GM18909 (cell line): ENCODE data around the gene SDK1.

Experiments used
- ATAC-seq: cut with Tn5 transposase; IDR thresholded peaks from one replicate; pipeline ENCODE4 v1.9.1; 2021; ENCODE audit warnings: mild to moderate bottlenecking; ENCODE audit not compliant: unreplicated experiment, poor library complexity

The SDK1 gene

GRCh38 chr7:3895341-3896116, 594.5 kb downstream of the SDK1 start:
- ATAC-seq: no peak

- no peak for ATAC-seq
Measured at GRCh38 chr7:3896169-3896765, 595.2 kb downstream of the SDK1 start.

- ATAC-seq: no peak
Measured at GRCh38 chr7:3897430-3898372, 596.6 kb downstream of the SDK1 start.

- no peak for ATAC-seq
Measured at GRCh38 chr7:3899559-3899991, 598.5 kb downstream of the SDK1 start.

- ATAC-seq: no peak
Measured at GRCh38 chr7:3908153-3908552, 607.1 kb downstream of the SDK1 start.

GRCh38 chr7:3909128-3909527, 608.1 kb downstream of the SDK1 start:
- no peak for ATAC-seq

- ATAC-seq: no peak
Measured at GRCh38 chr7:3910054-3910453, 609.0 kb downstream of the SDK1 start.

GRCh38 chr7:3911685-3912084, 610.6 kb downstream of the SDK1 start:
- no peak for ATAC-seq

- no peak for ATAC-seq
Measured at GRCh38 chr7:3912291-3912690, 611.2 kb downstream of the SDK1 start.

- ATAC-seq: no peak
Measured at GRCh38 chr7:3914051-3914775, 613.2 kb downstream of the SDK1 start.

- ATAC-seq: no peak
Measured at GRCh38 chr7:3915337-3915878, 614.4 kb downstream of the SDK1 start.

GRCh38 chr7:3916146-3916545, 615.1 kb downstream of the SDK1 start:
- ATAC-seq: no peak

- ATAC-seq: no peak
Measured at GRCh38 chr7:3917436-3917835, 616.4 kb downstream of the SDK1 start.

- no peak for ATAC-seq
Measured at GRCh38 chr7:3918576-3918975, 617.5 kb downstream of the SDK1 start.

- no peak for ATAC-seq
Measured at GRCh38 chr7:3922175-3922635, 621.2 kb downstream of the SDK1 start.

- no peak for ATAC-seq
Measured at GRCh38 chr7:3923307-3923918, 622.4 kb downstream of the SDK1 start.

GRCh38 chr7:3924277-3924676, 623.2 kb downstream of the SDK1 start:
- ATAC-seq: no peak

GRCh38 chr7:3927446-3928110, 626.5 kb downstream of the SDK1 start:
- no peak for ATAC-seq
